Stomach (tissue), 4 donors: ENCODE measurements around the gene GRIK2.

Experiments used
- CTCF ChIP-seq, 7 experiments: fragments of 450-650 bp in 4 of 7; fragments of 200-600 bp in 3 of 7; sonication (generic) in 3 of 7; IDR thresholded peaks; one replicate each; pipeline ENCODE4 v1.5.1; 2016 to 2019; ENCODE audit warnings: antibody characterized with exemption in 7 of 7, control low read depth in 2 of 7, mild to moderate bottlenecking in 1 of 7
- POLR2AphosphoS5 ChIP-seq, 3 donors: sonication (generic); formaldehyde crosslinking; IDR thresholded peaks; one replicate each; pipeline ENCODE4 v1.6.1; 2016; ENCODE audit warnings: antibody characterized with exemption in 3 of 3

- TF ChIP-seq CTCF (IDR thresholded peaks at IDR 0.05), result no peak
- TF ChIP-seq POLR2AphosphoS5 (IDR thresholded peaks at IDR 0.05), result no peak
Measured at GRCh38 chr6:101572627-101573026, 179.1 kb downstream of the GRIK2 start.
